Smooth muscle cell (in vitro differentiated cells): ENCODE results near the gene NEUROG1. TPM values are rescaled to one million over a fixed set of nuclear protein-coding genes. Genes with fewer than 3 reads are reported as not detected.
"Not testable (repeated sequence)": the region's sequence is repeated elsewhere in the genome, so short reads cannot be mapped to it uniquely, and the experiment has no call there.

Experiments used
- DNase-seq: peaks from one replicate; lab custom pipeline; 2025; ENCODE audit not compliant: unreplicated experiment; lab: John Stamatoyannopoulos, UW
- H2AFZ ChIP-seq: fragments of 200-600 bp; sonication (generic); 2 replicates; pipeline ENCODE4 v1.6.0; 2016; ENCODE audit warnings: antibody characterized with exemption, low read depth, mild to moderate bottlenecking
- H3F3A ChIP-seq: fragments of 200-600 bp; sonication (generic); 2 replicates; pipeline ENCODE4 v1.6.0; 2017; ENCODE audit warnings: antibody characterized with exemption, low read depth
- H3K27ac ChIP-seq: fragments of 200-600 bp; sonication (generic); 2 replicates; pipeline ENCODE4 v1.5.1; 2016; ENCODE audit warnings: low read depth, mild to moderate bottlenecking
- H3K27me3 ChIP-seq: fragments of 200-600 bp; sonication (generic); 2 replicates; pipeline ENCODE4 v1.6.1; 2016; ENCODE audit warnings: low read depth, mild to moderate bottlenecking
- H3K36me3 ChIP-seq: fragments of 200-600 bp; sonication (generic); 2 replicates; pipeline ENCODE4 v1.5.1; 2016; ENCODE audit warnings: low read depth
- H3K4me1 ChIP-seq: fragments of 200-600 bp; sonication (generic); 2 replicates; pipeline ENCODE4 v1.5.1; 2016; ENCODE audit warnings: low read depth
- H3K4me2 ChIP-seq: fragments of 200-600 bp; sonication (generic); 2 replicates; pipeline ENCODE4 v1.6.0; 2016; ENCODE audit warnings: mild to moderate bottlenecking
- H3K4me3 ChIP-seq: fragments of 200-600 bp; sonication (generic); 2 replicates; pipeline ENCODE4 v1.5.1; 2016; ENCODE audit warnings: mild to moderate bottlenecking
- H3K79me2 ChIP-seq: fragments of 200-600 bp; sonication (generic); 2 replicates; pipeline ENCODE4 v1.6.0; 2016; ENCODE audit warnings: low read depth, mild to moderate bottlenecking
- H3K9ac ChIP-seq: fragments of 200-600 bp; sonication (generic); 2 replicates; pipeline ENCODE4 v1.6.0; 2016; ENCODE audit warnings: low read depth
- H3K9me3 ChIP-seq: fragments of 200-600 bp; sonication (generic); replicated peaks from 2 replicates; pipeline ENCODE4 v1.5.1; 2016; ENCODE audit warnings: low read depth
- H4K20me1 ChIP-seq: fragments of 200-600 bp; sonication (generic); 2 replicates; pipeline ENCODE4 v1.6.0; 2016; ENCODE audit warnings: low read depth
- CTCF ChIP-seq: fragments of 200-600 bp; sonication (generic); IDR thresholded peaks from 2 replicates; pipeline ENCODE4 v1.5.1; 2017; ENCODE audit warnings: borderline replicate concordance, mild to moderate bottlenecking, antibody characterized with exemption; ENCODE audit not compliant: insufficient read depth, poor library complexity, severe bottlenecking
- WGBS: methylation state at CpG from one replicate; pipeline ENCODE4 v1.1.7; 2016; ENCODE audit warnings: low lambda C conversion rate; 5-methylcytosine and 5-hydroxymethylcytosine counted together
- polyA plus RNA-seq: library from polyadenylated mRNA; unstranded; fragments of >200 nt; fragmentation: Nextera tagmentation; extraction: Ambion mirVana; gene quantifications from 2 replicates; pipeline ENCODE4 v1.2.1, GENCODE V29; 2016
- total RNA-seq: library from RNA; depleted of rRNA; stranded (reverse); fragments of >200 nt; gene quantifications from 2 replicates; pipeline ENCODE4 v1.2.3, GENCODE V29; 2014

NEUROG1 gene
- total and polyA plus RNA-seq, 2 experiments from 2014 or later: not detected

- Histone ChIP-seq H2AFZ (no peak overlapping the region), H3K9me3 (no peaks in the 10 kb centered on the region), H3K4me1 (peaks cover 24% of the 10 kb centered on the region), H3K27ac (no peak overlapping the region), H3K4me2 (no peak overlapping the region), H3K36me3 (no peaks in the 10 kb centered on the region), H3K4me3 (no peak overlapping the region), H4K20me1 (no peaks in the 10 kb centered on the region), H3K9ac (no peak overlapping the region), H3F3A (no peaks in the 10 kb centered on the region), H3K27me3 (peaks cover 100% of the 10 kb centered on the region), H3K79me2 (no peaks in the 10 kb centered on the region)
- WGBS: 41% methylated on average over 3 of the region's 3 CpGs
- TF ChIP-seq CTCF: no peak
- no peak for DNase-seq
Observed at GRCh38 chr5:135533794-135534193, 2.0 kb downstream of the NEUROG1 start.

- Histone ChIP-seq H3K36me3 (no peaks in the 10 kb centered on the region), H4K20me1 (no peaks in the 10 kb centered on the region), H3K9ac (no peak overlapping the region), H3K4me2 (no peak overlapping the region), H3K4me3 (no peak overlapping the region), H3K4me1 (peaks cover 24% of the 10 kb centered on the region), H3K27ac (no peak overlapping the region), H3K79me2 (no peaks in the 10 kb centered on the region), H2AFZ (no peak overlapping the region), H3F3A (no peaks in the 10 kb centered on the region), H3K9me3 (no peaks in the 10 kb centered on the region), H3K27me3 (peaks cover 100% of the 10 kb centered on the region)
- WGBS: 56% methylated on average over 3 of the region's 3 CpGs
- no peak for DNase-seq
- TF ChIP-seq CTCF: no peak
Observed at GRCh38 chr5:135533334-135533733, 2.4 kb downstream of the NEUROG1 start.

GRCh38 chr5:135529576-135529975, 6.2 kb downstream of the NEUROG1 start:
- H3K27ac ChIP-seq, H4K20me1 ChIP-seq, H3K9ac ChIP-seq, H3F3A ChIP-seq, H2AFZ ChIP-seq, H3K9me3 ChIP-seq, H3K36me3 ChIP-seq, H3K4me2 ChIP-seq, DNase-seq, H3K79me2 ChIP-seq, H3K4me3 ChIP-seq: not testable (repeated sequence)
- Histone ChIP-seq H3K4me1 (peaks cover 12% of the 10 kb centered on the region), H3K27me3 (peaks cover 100% of the 10 kb centered on the region)
- WGBS: 75% methylated on average over 5 of the region's 5 CpGs

GRCh38 chr5:135526924-135527323, 8.8 kb downstream of the NEUROG1 start:
- H3K4me3 ChIP-seq: no peak overlapping the region
- no peak overlapping the region for H3K4me2 ChIP-seq
- no peaks in the 10 kb centered on the region for H3K4me1 ChIP-seq
- TF ChIP-seq CTCF: no peak
- DNase-seq: no peak
- H3F3A ChIP-seq: no peaks in the 10 kb centered on the region
- no peaks in the 10 kb centered on the region for H4K20me1 ChIP-seq
- H3K9me3 ChIP-seq: no peaks in the 10 kb centered on the region
- H2AFZ ChIP-seq: no peak overlapping the region
- no peak overlapping the region for H3K27ac ChIP-seq
- peaks cover 89% of the 10 kb centered on the region for H3K27me3 ChIP-seq
- no peak overlapping the region for H3K9ac ChIP-seq
- no peaks in the 10 kb centered on the region for H3K36me3 ChIP-seq
- H3K79me2 ChIP-seq: no peaks in the 10 kb centered on the region
